Breast epithelium (tissue), 4 donors: Measurements from ENCODE around the gene FAM131C. TPM values are rescaled to one million over a fixed set of nuclear protein-coding genes. Genes with fewer than 3 reads are reported as not detected.

Experiments used
- DNase-seq, 2 donors: peaks; one replicate each; pipeline ENCODE4 v3.0.0-alpha.2; 2019; ENCODE audit warnings: low spot score in 2 of 2
- H3K27ac ChIP-seq, 2 donors: fragments of 200-600 bp; sonication (generic) in 1 of 2; one replicate each; pipeline ENCODE4 v1.5.1; 2016 to 2019; ENCODE audit warnings: mild to moderate bottlenecking in 1 of 2
- H3K27me3 ChIP-seq, 2 donors: fragments of 200-600 bp; sonication (generic) in 1 of 2; one replicate each; pipeline versions ENCODE4 v1.5.1 to v1.6.0; 2017 to 2019; ENCODE audit warnings: control low read depth in 1 of 2, mild to moderate bottlenecking in 1 of 2
- H3K36me3 ChIP-seq: fragments of 200-600 bp; one replicate; pipeline ENCODE4 v1.5.1; 2019
- H3K4me1 ChIP-seq, 2 donors: fragments of 200-600 bp; sonication (generic); one replicate each; pipeline ENCODE4 v1.5.1; 2016 to 2019; ENCODE audit warnings: control low read depth in 1 of 2
- H3K4me3 ChIP-seq, 3 donors: fragments of 200-600 bp; sonication (generic); 1 replicate in 2 of 3; 2 replicates in 1 of 3; pipeline ENCODE4 v1.5.1; 2016 to 2019; ENCODE audit warnings: mild to moderate bottlenecking in 3 of 3, moderate library complexity in 2 of 3
- H3K9me3 ChIP-seq, 2 donors: fragments of 200-600 bp; sonication (generic) in 1 of 2; one replicate each; pipeline ENCODE4 v1.5.1; 2016 to 2019; ENCODE audit warnings: control low read depth in 1 of 2
- CTCF ChIP-seq, 3 donors: fragments of 450-650 bp; IDR thresholded peaks; one replicate each; pipeline ENCODE4 v1.5.1; 2016 to 2017; ENCODE audit warnings: antibody characterized with exemption in 3 of 3, mild to moderate bottlenecking in 3 of 3, moderate library complexity in 3 of 3
- POLR2A ChIP-seq: fragments of 450-650 bp; IDR thresholded peaks from one replicate; pipeline ENCODE4 v1.6.1; 2016; ENCODE audit warnings: antibody characterized with exemption, mild to moderate bottlenecking, moderate library complexity
- POLR2AphosphoS5 ChIP-seq, 3 donors: sonication (generic); formaldehyde crosslinking; IDR thresholded peaks; one replicate each; pipeline ENCODE4 v1.6.1; 2017; ENCODE audit warnings: antibody characterized with exemption in 3 of 3
- intact Hi-C: fragments of 100-400 bp; cut with DNase I; formaldehyde crosslinking; loops from one replicate; pipeline ENCODE4 v1.15.1; 2023; ENCODE audit warnings: low total_unique reads
- total RNA-seq, 3 donors: library from RNA; depleted of rRNA; stranded (reverse); fragments of >200 nt; gene quantifications; one replicate each; pipeline ENCODE4 v1.1.0, GENCODE V29; 2016

Gene FAM131C, protein sequence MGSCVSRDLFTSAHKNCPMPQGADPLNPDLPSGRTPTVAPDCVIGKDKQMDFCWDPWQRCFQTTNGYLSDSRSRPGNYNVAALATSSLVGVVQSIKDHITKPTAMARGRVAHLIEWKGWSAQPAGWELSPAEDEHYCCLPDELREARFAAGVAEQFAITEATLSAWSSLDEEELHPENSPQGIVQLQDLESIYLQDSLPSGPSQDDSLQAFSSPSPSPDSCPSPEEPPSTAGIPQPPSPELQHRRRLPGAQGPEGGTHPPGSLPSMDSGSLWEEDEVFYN
- total RNA-seq: not detected

DNA sequence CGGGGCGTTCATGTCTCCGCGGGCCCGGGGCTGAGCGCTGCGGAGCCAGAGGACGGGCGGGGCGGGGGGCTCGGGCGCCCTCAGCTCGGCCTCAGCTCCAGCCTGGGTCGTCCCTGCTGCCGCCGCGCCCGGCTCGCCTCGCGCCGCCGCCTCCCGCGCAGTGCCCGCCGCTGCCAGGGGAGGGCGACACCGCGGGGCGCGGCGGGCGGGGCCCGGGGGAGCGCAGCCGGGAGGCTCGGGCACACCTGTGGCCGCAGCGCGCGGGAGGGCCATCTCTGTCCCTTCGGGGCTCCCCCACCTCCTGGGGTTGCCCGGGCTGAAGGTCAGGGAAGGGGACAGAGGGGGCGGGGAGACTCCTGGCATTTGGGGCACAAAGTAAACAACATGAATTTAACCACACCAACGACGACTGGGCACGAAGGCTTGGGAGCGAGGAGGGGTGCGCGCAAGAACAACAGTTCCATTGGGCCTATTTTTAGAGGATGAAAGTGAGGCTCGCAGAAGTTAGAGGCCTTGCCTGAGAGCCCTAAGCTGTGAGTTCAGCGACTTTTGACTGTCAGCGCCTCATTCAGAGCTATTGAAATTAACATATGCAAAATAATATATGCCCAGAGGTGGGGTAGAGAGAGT is at the start of gene FAM131C:
FAM131C (minus strand) TSS at position 162 of the 630 bp plus-strand sequence. CDS start 209 bp downstream, outside the sequence.
- Histone ChIP-seq H3K4me3 (peak within 1 kb of the TSS; percentile 31 to 73 (median 54)), H3K27ac (no peak within 1 kb of the TSS), H3K9me3 (no peaks in the 10 kb centered on the region), H3K4me1 (peaks cover 5 to 7% of the 10 kb centered on the region in 2 donors), H3K36me3 (no peaks in the 10 kb centered on the region), H3K27me3 (no peaks in the 10 kb centered on the region)
- intact Hi-C loops: no loop called here
- no peak for TF ChIP-seq POLR2A
- TF ChIP-seq CTCF (IDR thresholded peaks at IDR 0.05): peak in 1 of 3 donors; percentile 65
- no peak for DNase-seq

GRCh38 chr1:16122916-16123315 is 49.5 kb upstream of the FAM131C start:
- Histone ChIP-seq H3K9me3 (no peaks in the 10 kb centered on the region), H3K4me1 (no peaks in the 10 kb centered on the region)
- TF ChIP-seq CTCF (IDR thresholded peaks at IDR 0.05) (no peak), POLR2AphosphoS5 (IDR thresholded peaks at IDR 0.05) (peak in 2 of 3 donors; percentile 51 to 60), POLR2A (no peak)

DNA sequence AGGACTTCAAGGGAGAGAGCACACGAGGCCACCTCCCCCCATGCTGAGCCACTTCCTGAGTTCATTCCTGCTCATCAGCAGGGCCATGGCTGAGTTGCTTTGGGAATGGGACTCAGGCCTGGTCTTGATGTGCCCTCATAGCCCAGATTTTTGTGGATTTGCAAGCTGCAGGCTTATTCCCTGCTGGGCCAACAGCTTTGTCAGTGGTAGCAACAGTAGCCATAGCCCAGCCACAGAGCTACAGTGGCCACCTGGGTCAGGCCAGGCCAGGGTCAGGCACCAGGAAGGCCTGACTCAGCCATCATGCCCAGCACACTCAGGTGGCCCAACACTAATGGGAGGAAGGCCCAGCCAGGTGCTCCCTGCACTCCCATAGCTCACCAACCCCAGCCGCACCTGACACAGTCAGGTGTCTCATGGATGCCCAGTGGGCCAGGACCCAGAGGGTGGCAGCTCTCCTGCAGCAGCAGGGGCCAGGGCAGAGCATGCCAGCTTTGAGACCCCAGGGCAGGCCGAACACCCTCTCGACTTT is 49.0 kb upstream of the FAM131C start:
- peak overlapping the region; percentile 58 to 69 for H3K27ac ChIP-seq
- no peak overlapping the region for H3K4me3 ChIP-seq
- TF ChIP-seq POLR2AphosphoS5 (IDR thresholded peaks at IDR 0.05): no peak
- no peak for TF ChIP-seq POLR2A
- TF ChIP-seq CTCF (IDR thresholded peaks at IDR 0.05): no peak
- no peaks in the 10 kb centered on the region for H3K36me3 ChIP-seq
- intact Hi-C loops: no loop called here
- H3K27me3 ChIP-seq: no peaks in the 10 kb centered on the region
- H3K4me1 ChIP-seq: no peaks in the 10 kb centered on the region
- no peaks in the 10 kb centered on the region for H3K9me3 ChIP-seq
- DNase-seq: peak in 1 of 2 donors; percentile 52

More at GRCh38 chr1:16122916-16123315, 49.5 kb upstream of the FAM131C start:
- DNase-seq: peak in 1 of 2 donors; percentile 69
- no peak overlapping the region for H3K4me3 ChIP-seq
- no peaks in the 10 kb centered on the region for H3K27me3 ChIP-seq
- peak overlapping the region; percentile 58 to 69 for H3K27ac ChIP-seq
- intact Hi-C loops: no loop called here
- H3K36me3 ChIP-seq: no peaks in the 10 kb centered on the region

DNA sequence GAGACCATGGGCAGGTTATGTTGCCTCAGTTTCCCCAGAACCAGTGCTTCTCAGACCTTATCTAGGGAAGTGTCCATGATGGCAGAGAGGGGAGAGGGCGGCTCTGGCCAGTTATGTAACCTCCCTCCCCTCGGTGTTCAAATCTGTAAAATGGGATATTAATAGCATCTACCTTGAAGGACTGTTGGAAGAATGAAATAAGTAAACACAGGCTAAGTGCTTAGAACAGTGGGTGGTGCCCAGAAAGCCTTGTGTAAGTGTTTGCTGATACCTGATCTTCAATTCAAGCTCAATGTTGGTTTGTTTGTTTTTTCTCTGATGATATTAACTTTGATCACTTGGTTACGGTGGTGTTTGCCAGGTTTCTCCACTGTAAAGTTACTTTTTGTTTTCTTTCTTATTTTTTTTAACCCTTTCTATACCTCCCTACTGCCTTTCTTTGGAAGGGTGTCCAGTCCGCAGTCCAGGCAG is 47.5 kb upstream of the FAM131C start:
- no peaks in the 10 kb centered on the region for H3K9me3 ChIP-seq
- no peaks in the 10 kb centered on the region for H3K4me1 ChIP-seq
- H3K4me3 ChIP-seq: no peak overlapping the region
- H3K36me3 ChIP-seq: no peaks in the 10 kb centered on the region
- DNase-seq: no peak
- peak overlapping the region in 1 of 2 donors; percentile 38 for H3K27ac ChIP-seq
- intact Hi-C loops: no loop called here
- TF ChIP-seq POLR2AphosphoS5 (IDR thresholded peaks at IDR 0.05) (no peak), POLR2A (no peak), CTCF (IDR thresholded peaks at IDR 0.05) (no peak)
- no peaks in the 10 kb centered on the region for H3K27me3 ChIP-seq

DNA sequence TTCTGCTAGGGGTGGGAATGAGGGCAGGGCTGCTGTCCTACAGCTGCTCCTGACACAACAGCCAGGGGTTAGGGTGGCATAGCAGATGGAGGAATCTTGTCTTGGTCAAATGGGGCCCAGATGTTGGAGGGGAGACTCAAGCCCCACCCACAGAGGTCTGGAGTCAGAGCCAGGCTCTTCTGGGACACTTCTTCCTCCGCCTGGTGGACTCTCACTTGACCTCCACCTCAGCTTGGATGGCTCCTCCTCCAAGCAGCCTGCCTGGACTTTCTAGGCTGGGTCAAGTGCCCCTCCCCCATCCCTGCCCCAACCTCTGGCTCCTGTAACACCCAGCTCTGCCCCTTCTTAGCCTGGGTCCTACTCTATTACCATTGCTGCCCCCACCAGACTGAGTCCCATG is 47.0 kb upstream of the FAM131C start:
- Histone ChIP-seq H3K9me3 (no peaks in the 10 kb centered on the region), H3K4me3 (no peak overlapping the region), H3K27ac (peak overlapping the region in 1 of 2 donors; percentile 38), H3K27me3 (no peaks in the 10 kb centered on the region), H3K36me3 (no peaks in the 10 kb centered on the region), H3K4me1 (no peaks in the 10 kb centered on the region)
- intact Hi-C loops: no loop called here
- TF ChIP-seq POLR2AphosphoS5 (IDR thresholded peaks at IDR 0.05) (no peak), CTCF (IDR thresholded peaks at IDR 0.05) (no peak), POLR2A (no peak)
- DNase-seq: no peak
